CD4-positive, alpha-beta T cell (primary cell): ENCODE data around the gene DAPK2. TPM values are rescaled to one million over a fixed set of nuclear protein-coding genes. Genes with fewer than 3 reads are reported as not detected.
"Not testable (repeated sequence)": the region's sequence is repeated elsewhere in the genome, so short reads cannot be mapped to it uniquely, and the experiment has no call there.

Experiments used
- ATAC-seq: fragments of 200-7000 bp; cut with Tn5 transposase; one replicate; pipeline ENCODE4 v1.10.0; 2022; ENCODE audit warnings: mild to moderate bottlenecking; ENCODE audit not compliant: poor library complexity
- CTCF ChIA-PET: fragments of 350-600 bp; sonication (Branson Sonifier 250); formaldehyde crosslinking; loops from one replicate; lab custom pipeline; 2021; ENCODE audit warnings: antibody characterized with exemption, inconsistent platforms; lab: Charles Lee
- POLR2A ChIA-PET: fragments of 350-600 bp; sonication (Branson Sonifier 250); formaldehyde crosslinking; loops from one replicate; lab custom pipeline; 2021; ENCODE audit warnings: antibody characterized with exemption, inconsistent platforms; lab: Charles Lee
- DNase-seq, 14 experiments: peaks; one replicate each; pipeline ENCODE4 v3.0.0-alpha.2; 2013 to 2020; ENCODE audit warnings: mixed read lengths in 2 of 14
- H3K27ac ChIP-seq, 2 donors: one replicate each; pipeline versions ENCODE4 v1.5.1 to v1.7.0; 2013; ENCODE audit warnings: low read length in 2 of 2, low read depth in 1 of 2, mild to moderate bottlenecking in 1 of 2
- H3K27me3 ChIP-seq, 2 experiments: 1 replicate in 1 of 2; 2 replicates in 1 of 2; pipeline versions ENCODE4 v1.6.1 to v1.7.0; 2013; ENCODE audit warnings: low read length in 2 of 2, control low read depth in 1 of 2, mild to moderate bottlenecking in 1 of 2, moderate library complexity in 1 of 2; ENCODE audit not compliant: insufficient read depth in 2 of 2, control insufficient read depth in 1 of 2
- H3K36me3 ChIP-seq: one replicate; pipeline ENCODE4 v1.6.1; 2013; ENCODE audit warnings: low read length, control low read depth; ENCODE audit not compliant: insufficient read depth
- H3K4me1 ChIP-seq: one replicate; pipeline ENCODE4 v1.6.1; 2013; ENCODE audit warnings: low read length, control low read depth; ENCODE audit not compliant: insufficient read depth
- H3K4me3 ChIP-seq: one replicate; pipeline ENCODE4 v1.5.1; 2013; ENCODE audit warnings: mild to moderate bottlenecking, low read length, moderate library complexity
- H3K9me3 ChIP-seq, 2 experiments: 1 replicate in 1 of 2; 2 replicates in 1 of 2; pipeline versions ENCODE4 v1.6.1 to v1.7.0; 2013; ENCODE audit warnings: low read length in 2 of 2, mild to moderate bottlenecking in 2 of 2, control low read depth in 1 of 2, moderate library complexity in 1 of 2; ENCODE audit not compliant: control insufficient read depth in 1 of 2, insufficient read depth in 1 of 2
- H3K27ac Mint-ChIP-seq: one replicate; pipeline ENCODE4 v1.8.0; 2020; ENCODE audit warnings: mixed read lengths
- H3K27me3 Mint-ChIP-seq: one replicate; pipeline ENCODE4 v1.8.0; 2021; ENCODE audit warnings: mixed read lengths
- H3K36me3 Mint-ChIP-seq: one replicate; pipeline ENCODE4 v1.8.0; 2021; ENCODE audit warnings: low read depth, mixed read lengths
- H3K4me1 Mint-ChIP-seq: one replicate; pipeline ENCODE4 v1.8.0; 2021; ENCODE audit warnings: low read depth, mixed read lengths
- H3K4me3 Mint-ChIP-seq: one replicate; pipeline ENCODE4 v1.8.0; 2020; ENCODE audit warnings: mild to moderate bottlenecking, mixed read lengths
- H3K9me3 Mint-ChIP-seq: one replicate; pipeline ENCODE4 v1.8.0; 2020; ENCODE audit warnings: mixed read lengths
- intact Hi-C, 2 experiments: fragments of 100-400 bp; cut with DNase I in 1 of 2; cut with micrococcal nuclease in 1 of 2; formaldehyde crosslinking; loops; one replicate each; pipeline versions ENCODE4 v1.15.1 to v1.9.0; 2023 to 2025; cut with DNase I, micrococcal nuclease
- total RNA-seq, 174 experiments: library from RNA in 2 of 174; stranded (reverse) in 2 of 174; gene quantifications; one replicate each; pipeline ENCODE4 v1.2.3 and lab custom pipeline; 2021 to 2026
- TF ChIP-seq, protein P1 (sequence below): fragments of 200-600 bp; IDR thresholded peaks from one replicate; pipeline ENCODE4 v1.8.0; 2022; ENCODE audit warnings: antibody characterized with exemption, mild to moderate bottlenecking

The DAPK2 gene
- total RNA-seq, 2 experiments from 2014 or later, result 1.3 to 1.6 TPM

DNA sequence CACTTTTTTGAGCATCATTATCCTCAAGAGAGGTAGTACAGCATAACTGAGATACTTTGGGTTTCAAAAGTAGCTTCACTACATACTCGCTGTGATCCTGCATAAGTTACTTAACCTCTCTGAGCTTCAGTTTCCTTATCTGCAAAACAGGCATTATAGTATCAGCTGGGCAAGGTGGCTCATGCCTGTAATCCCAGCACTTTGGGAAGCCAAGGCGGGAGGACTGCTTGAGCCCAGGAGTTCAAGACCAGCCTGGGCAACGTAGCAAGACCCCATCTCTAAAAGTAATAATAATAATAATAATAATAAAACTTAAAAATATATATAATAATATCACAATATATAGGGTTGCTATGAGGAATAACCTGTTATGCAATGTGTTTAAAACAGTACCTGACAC lies 36.5 kb upstream of the DAPK2 start:
- intact Hi-C loops, result no loop called here
- peaks cover 34% of the 10 kb centered on the region for H3K36me3 Mint-ChIP-seq

DNA sequence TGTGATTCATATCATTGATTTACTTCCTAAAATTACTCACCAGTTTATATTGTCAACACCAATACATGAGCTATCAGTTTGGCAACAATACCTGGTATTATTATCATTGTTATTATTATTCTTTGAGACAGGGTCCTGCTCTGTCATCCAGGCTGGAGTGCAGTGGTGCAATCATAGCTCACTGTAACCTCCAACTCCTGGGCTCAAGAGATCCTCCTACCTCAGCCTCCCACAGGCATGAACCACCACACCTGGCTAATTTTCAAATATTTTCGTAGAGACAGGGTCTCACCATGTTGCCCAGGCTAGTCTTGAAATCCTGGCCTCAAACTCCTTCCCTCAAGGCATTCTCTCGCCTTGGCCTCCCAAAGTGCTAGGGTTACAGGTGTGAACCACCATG lies 27.2 kb upstream of the DAPK2 start:
- H3K4me3 ChIP-seq, H3K27ac Mint-ChIP-seq, H3K27me3 Mint-ChIP-seq, H3K9me3 Mint-ChIP-seq, H3K9me3 ChIP-seq, H3K27me3 ChIP-seq, H3K27ac ChIP-seq, H3K4me1 ChIP-seq, DNase-seq, H3K4me3 Mint-ChIP-seq, intact Hi-C loops, ATAC-seq: not testable (repeated sequence)
- ChIA-PET POLR2A (interaction anchor here (1.6 kb wide), 1 partner anchor 20 kb away, joined by 4 read pairs; the partner anchor contains the start of gene CIAO2A), CTCF (interaction anchor here (1.4 to 4.1 kb wide), 2 partner anchors 19 to 321 kb away, joined by 3 to 16 read pairs; no protein-coding TSS in a partner anchor)
- peaks cover 12% of the 10 kb centered on the region for H3K4me1 Mint-ChIP-seq
- H3K36me3 ChIP-seq, result peaks cover 23% of the 10 kb centered on the region
- peaks cover 40% of the 10 kb centered on the region for H3K36me3 Mint-ChIP-seq

More for the DNA sequence above, 36.5 kb upstream of the DAPK2 start:
- H3K4me3 ChIP-seq, result no peak overlapping the region
- no peak for DNase-seq
- H3K27ac ChIP-seq, result no peak overlapping the region
- H3K4me1 ChIP-seq, result no peaks in the 10 kb centered on the region
- no peak for ATAC-seq
- H3K9me3 ChIP-seq, result no peaks in the 10 kb centered on the region
- peaks cover 37% of the 10 kb centered on the region for H3K36me3 ChIP-seq
- ChIA-PET POLR2A (no interaction called here), CTCF (no interaction called here)
- no peaks in the 10 kb centered on the region for H3K27me3 ChIP-seq
- Mint-ChIP-seq H3K4me3 (no peak overlapping the region), H3K27ac (no peak overlapping the region), H3K27me3 (no peaks in the 10 kb centered on the region), H3K4me1 (peaks cover under 1% of the 10 kb centered on the region), H3K9me3 (no peaks in the 10 kb centered on the region)
- TF ChIP-seq, protein P1, sequence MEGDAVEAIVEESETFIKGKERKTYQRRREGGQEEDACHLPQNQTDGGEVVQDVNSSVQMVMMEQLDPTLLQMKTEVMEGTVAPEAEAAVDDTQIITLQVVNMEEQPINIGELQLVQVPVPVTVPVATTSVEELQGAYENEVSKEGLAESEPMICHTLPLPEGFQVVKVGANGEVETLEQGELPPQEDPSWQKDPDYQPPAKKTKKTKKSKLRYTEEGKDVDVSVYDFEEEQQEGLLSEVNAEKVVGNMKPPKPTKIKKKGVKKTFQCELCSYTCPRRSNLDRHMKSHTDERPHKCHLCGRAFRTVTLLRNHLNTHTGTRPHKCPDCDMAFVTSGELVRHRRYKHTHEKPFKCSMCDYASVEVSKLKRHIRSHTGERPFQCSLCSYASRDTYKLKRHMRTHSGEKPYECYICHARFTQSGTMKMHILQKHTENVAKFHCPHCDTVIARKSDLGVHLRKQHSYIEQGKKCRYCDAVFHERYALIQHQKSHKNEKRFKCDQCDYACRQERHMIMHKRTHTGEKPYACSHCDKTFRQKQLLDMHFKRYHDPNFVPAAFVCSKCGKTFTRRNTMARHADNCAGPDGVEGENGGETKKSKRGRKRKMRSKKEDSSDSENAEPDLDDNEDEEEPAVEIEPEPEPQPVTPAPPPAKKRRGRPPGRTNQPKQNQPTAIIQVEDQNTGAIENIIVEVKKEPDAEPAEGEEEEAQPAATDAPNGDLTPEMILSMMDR, result no peak

DNA sequence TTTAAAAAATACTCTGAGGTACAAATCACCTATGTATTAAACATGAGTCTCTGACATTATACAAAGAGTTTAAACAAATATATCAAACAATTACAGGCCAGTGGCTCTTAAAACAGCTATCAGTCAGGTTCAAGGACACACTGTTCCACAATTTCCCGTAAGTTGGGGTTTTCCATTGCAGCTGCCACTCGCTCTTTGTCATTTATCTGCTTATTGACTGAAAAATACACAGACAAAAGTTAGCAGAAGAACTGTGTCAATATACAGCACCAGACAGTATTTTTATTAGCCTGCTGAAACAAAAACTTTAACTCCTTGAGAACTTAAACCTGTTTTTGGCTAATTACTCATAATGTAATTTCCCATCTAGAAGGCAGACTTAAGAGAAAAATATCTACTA lies 26.5 kb upstream of the DAPK2 start:
- TF ChIP-seq, protein P1, result no peak
- H3K4me1 ChIP-seq, result peaks cover 1% of the 10 kb centered on the region
- Mint-ChIP-seq H3K27me3 (no peaks in the 10 kb centered on the region), H3K36me3 (peaks cover 40% of the 10 kb centered on the region), H3K4me1 (peaks cover 12% of the 10 kb centered on the region), H3K27ac (no peak overlapping the region), H3K4me3 (no peak overlapping the region), H3K9me3 (no peaks in the 10 kb centered on the region)
- DNase-seq (no peak), ATAC-seq (no peak)
- intact Hi-C loops, result no loop called here
- H3K36me3 ChIP-seq, result peaks cover 23% of the 10 kb centered on the region
- H3K4me3 ChIP-seq, result no peak overlapping the region
- ChIA-PET CTCF (interaction anchor here (0.6 to 4.1 kb wide), 3 partner anchors 253 to 320 kb away, joined by 3 to 16 read pairs (median 3); no protein-coding TSS in a partner anchor), POLR2A (interaction anchor here (1.6 kb wide), 1 partner anchor 21 kb away, joined by 4 read pairs; the partner anchor contains the start of gene CIAO2A)
- H3K9me3 ChIP-seq, result no peaks in the 10 kb centered on the region
- H3K27ac ChIP-seq, result no peak overlapping the region
- H3K27me3 ChIP-seq, result no peaks in the 10 kb centered on the region
